AG09319 (cell line): ENCODE data around the gene TANC1.
A peak's percentile ranks its signal among the peaks of the same experiment; 100 is the strongest.

Experiments used
- DNase-seq: peaks from one replicate; pipeline ENCODE4 v3.0.0-alpha.2; 2010; ENCODE audit warnings: low read depth; ENCODE audit errors: extremely low read depth
- CTCF ChIP-seq: IDR thresholded peaks from 2 replicates; pipeline ENCODE4 v1.5.1; 2011; ENCODE audit warnings: low read depth, mild to moderate bottlenecking, inconsistent platforms, low read length, moderate library complexity

TANC1 gene

GRCh38 chr2:159078443-159078842 is 110.0 kb downstream of the TANC1 start:
- no peak for DNase-seq
- TF ChIP-seq CTCF: no peak

GRCh38 chr2:159080641-159081040 is 112.2 kb downstream of the TANC1 start:
- DNase-seq: no peak
- no peak for TF ChIP-seq CTCF

- no peak for TF ChIP-seq CTCF
Measured at GRCh38 chr2:159082119-159082518, 113.7 kb downstream of the TANC1 start.

GRCh38 chr2:159084384-159085370 is 116.2 kb downstream of the TANC1 start:
- TF ChIP-seq CTCF: no peak
- no peak for DNase-seq

More at GRCh38 chr2:159082119-159082518, 113.7 kb downstream of the TANC1 start:
- DNase-seq: no peak

GRCh38 chr2:159086342-159086741 is 117.9 kb downstream of the TANC1 start:
- no peak for DNase-seq
- no peak for TF ChIP-seq CTCF

GRCh38 chr2:159086826-159087225 is 118.4 kb downstream of the TANC1 start:
- no peak for TF ChIP-seq CTCF
- no peak for DNase-seq

GRCh38 chr2:159088906-159089305 is 120.5 kb downstream of the TANC1 start:
- TF ChIP-seq CTCF: peak; percentile 14
- DNase-seq: no peak
